ENCODE results near the gene PRKCB.
"Not testable (repeated sequence)": the region's sequence is repeated elsewhere in the genome, so short reads cannot be mapped to it uniquely, and the experiment has no call there.

PRKCB gene

DNA sequence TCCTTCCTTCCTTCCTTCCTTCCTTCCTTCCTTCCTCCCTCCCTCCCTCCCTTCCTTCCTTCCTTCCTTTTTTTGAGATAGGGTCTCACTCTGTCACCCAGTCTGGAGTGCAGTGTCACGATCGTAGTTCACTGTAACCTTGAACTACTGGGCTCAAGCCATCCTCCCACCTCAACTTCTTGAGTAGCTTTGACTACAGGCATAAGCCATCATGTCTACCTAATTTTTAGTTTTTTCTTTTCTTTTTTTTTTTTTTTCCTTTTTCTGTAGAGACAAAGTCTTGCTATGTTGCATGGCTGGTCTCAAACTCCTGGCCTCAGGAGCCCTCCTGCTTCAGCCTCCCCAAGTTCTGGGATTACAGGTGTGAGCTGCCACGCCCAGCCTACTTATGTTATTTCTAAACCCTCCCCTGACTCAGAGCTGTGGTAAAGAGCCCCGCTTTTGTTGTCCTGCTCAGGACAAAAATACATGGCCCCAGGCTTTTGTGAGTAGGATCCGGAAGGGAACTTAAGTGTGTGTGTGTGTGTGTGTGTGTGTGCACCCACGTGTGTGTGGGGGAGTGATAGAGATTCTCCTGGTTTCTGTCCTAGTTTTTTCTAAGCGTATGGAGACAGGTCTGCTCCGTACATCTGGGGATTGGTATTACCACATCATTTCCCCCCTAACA is 67.1 kb downstream of the PRKCB start:
- DNase-seq (ENCODE audit: low read depth in 2 of 2) = no peak

GRCh38 chr16:23905027-23905426 is 69.2 kb downstream of the PRKCB start:
- DNase-seq (ENCODE audit: low read depth in 2 of 2) = no peak

- DNase-seq (ENCODE audit: low read depth in 2 of 2) = no peak
Measured at GRCh38 chr16:23907457-23907902, 71.7 kb downstream of the PRKCB start.

DNA sequence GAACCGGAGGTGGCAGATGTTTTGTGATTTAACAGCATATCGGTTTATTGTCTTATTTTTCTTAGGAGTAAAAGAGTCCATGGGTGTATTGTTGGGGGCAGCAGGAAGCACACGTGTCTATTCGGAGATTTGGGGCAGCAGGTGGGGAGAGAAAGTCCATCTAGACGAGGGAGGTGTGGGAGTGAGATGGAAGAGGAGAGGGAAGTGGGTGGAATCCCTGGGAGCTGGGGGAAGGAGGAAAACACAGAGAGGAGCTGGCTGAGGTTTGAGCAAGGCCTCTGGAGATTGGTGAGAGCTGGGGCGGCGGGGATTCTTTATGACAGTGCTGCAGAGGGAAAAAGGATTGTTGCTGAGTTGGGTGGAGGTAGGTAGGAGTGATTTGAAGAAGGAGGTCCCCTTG is 72.1 kb downstream of the PRKCB start:
- DNase-seq (ENCODE audit: low read depth in 2 of 2) = no peak

- no peak for DNase-seq (ENCODE audit: low read depth in 2 of 2)
Measured at GRCh38 chr16:23908790-23909189, 73.0 kb downstream of the PRKCB start.

DNA sequence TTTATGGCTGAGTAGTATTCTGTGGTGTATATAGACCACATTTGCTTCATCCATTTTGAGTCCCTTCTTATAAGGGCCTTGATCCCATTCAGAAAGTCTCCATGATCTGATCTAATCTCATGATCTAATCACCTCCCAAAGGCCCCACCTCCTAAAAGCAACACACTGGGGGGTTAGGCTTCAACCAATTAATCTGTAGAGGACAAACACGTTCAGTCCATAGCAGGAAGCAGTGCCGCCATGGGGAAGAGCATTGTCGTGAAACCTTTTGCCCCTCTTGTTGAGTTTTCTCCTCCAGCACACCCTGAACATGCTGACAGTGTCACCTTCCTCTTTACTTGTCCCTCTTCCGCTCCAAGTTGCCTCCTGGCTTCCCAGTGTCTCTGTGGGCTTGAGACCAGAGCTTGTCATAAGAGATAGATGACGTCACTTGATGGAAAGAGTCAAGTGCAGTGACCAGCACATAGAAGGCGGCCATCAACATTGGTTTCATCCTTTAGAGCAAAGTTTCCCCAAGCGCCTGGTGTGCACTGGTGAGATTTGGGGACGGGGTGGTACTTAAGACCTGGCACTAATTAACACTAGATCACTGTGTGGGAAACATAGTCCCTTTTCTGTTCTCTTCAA is 74.1 kb downstream of the PRKCB start:
- no peak for DNase-seq (ENCODE audit: low read depth in 2 of 2)

GRCh38 chr16:23914946-23915530 is 79.3 kb downstream of the PRKCB start:
- no peak for DNase-seq (ENCODE audit: low read depth in 2 of 2)

DNA sequence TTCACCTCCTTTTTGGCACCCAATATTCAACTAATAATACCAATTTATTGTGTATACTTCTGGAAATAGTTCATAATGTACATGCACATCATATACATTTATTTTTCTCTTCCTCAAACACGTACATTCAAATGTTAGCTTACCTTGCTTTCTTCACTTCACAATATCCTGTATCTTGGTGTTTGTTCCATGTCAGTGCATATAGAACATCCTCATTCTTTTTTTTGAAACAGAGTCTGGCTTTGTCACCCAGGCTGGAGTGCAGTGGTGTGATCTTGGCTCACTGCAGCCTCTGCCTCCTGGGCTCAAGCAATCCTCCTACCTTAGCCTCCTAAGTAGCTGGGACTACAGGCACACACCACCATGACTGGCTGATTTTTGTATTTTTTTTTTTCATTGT is 80.8 kb downstream of the PRKCB start:
- DNase-seq (ENCODE audit: low read depth in 2 of 2) = not testable (repeated sequence)

GRCh38 chr16:23917621-23918020 is 81.8 kb downstream of the PRKCB start:
- no peak for DNase-seq (ENCODE audit: low read depth in 2 of 2)

DNA sequence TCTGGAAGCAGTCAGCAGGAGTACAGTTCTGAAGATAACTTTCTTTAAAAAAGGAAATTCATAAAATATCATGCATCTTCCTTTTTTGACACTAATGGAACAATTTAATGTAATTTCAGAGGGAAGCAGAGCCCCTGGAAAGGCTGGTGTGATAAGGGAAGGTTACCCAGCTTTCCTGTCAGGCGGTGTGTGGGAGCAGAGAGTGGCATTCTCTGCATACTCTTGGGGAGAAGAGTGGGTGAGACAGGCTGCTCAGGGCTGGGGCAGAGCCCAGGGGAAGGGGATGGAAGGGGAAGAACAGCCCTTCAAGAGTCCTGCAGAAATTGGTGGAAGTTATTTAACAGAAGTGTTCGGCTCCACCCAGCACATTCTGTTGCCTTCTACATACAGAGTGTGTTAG is 84.7 kb downstream of the PRKCB start:
- DNase-seq (ENCODE audit: low read depth in 2 of 2) = no peak

DNA sequence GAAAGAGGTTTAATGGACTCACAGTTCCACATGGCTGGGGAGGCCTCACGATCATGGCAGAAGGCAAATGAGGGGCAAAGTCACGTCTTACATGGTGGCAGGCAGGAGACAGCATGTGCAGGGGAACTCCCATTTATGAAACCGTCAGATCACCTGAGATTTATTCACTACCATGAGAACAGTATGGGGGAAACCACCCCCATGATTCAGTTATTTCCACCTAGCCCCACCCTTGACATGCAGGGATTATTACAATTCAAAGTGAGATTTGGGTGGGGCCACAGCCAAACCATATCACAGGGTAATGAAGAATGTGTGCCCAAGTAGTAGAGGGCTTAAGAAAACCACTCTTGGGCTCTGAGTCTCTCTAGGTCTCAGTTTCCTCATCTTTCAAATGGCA is 85.1 kb downstream of the PRKCB start:
- DNase-seq (ENCODE audit: low read depth in 2 of 2) = no peak

- no peak for DNase-seq (ENCODE audit: low read depth in 2 of 2)
Measured at GRCh38 chr16:23922406-23922805, 86.6 kb downstream of the PRKCB start.

DNA sequence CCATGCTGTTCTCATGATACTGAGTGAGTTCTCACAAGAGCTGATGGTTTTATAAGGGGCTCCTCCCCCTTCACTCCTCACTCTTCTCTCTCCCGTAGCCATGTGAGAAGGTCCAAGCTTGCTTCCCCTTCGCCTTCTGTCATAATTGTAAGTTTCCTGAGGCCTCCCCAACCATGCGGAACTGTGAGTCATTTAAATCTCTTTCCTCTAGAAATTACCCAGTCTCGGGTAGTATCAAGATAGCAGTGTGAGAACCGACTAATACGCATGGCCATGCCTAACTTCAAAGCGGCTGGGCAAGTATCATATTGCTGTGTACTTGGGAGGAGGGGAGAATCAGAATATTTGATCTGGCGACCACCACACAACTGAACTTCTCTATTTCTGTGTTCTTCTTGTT is 88.3 kb downstream of the PRKCB start:
- no peak for DNase-seq (ENCODE audit: low read depth in 2 of 2)

- DNase-seq (ENCODE audit: low read depth in 2 of 2) = no peak
Measured at GRCh38 chr16:23927796-23928195, 92.0 kb downstream of the PRKCB start.

- no peak for DNase-seq (ENCODE audit: low read depth in 2 of 2)
Measured at GRCh38 chr16:23929237-23929636, 93.5 kb downstream of the PRKCB start.

GRCh38 chr16:23929856-23930255 is 94.1 kb downstream of the PRKCB start:
- no peak for DNase-seq (ENCODE audit: low read depth in 2 of 2)

GRCh38 chr16:23930791-23931190 is 95.0 kb downstream of the PRKCB start:
- DNase-seq (ENCODE audit: low read depth in 2 of 2) = no peak

- no peak for DNase-seq (ENCODE audit: low read depth in 2 of 2)
Measured at GRCh38 chr16:23931199-23931598, 95.4 kb downstream of the PRKCB start.

DNA sequence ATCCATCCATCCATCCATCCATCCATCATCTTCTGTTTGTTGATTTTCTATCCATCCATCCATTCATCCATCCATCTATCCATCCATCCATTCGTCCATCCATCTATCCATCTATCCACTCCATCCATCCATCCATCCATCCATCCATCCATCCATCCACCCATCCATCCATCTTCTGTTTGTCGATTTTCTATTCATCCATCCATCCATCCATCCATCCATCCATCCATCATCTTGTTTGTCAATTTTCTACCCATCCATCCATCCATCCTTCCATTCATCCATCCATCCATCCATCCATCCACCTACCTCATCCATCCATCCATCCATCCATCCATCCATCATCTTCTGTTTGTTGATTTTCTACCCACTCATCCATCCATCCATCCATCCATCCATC is 97.9 kb downstream of the PRKCB start:
- not testable (repeated sequence) for DNase-seq (ENCODE audit: low read depth in 2 of 2)

GRCh38 chr16:23934610-23935236 is 98.9 kb downstream of the PRKCB start:
- no peak for DNase-seq (ENCODE audit: low read depth in 2 of 2)

GRCh38 chr16:23940111-23940510 is 104.3 kb downstream of the PRKCB start:
- no peak for DNase-seq (ENCODE audit: low read depth in 2 of 2)

GRCh38 chr16:23941025-23941424 is 105.2 kb downstream of the PRKCB start:
- no peak for DNase-seq (ENCODE audit: low read depth in 2 of 2)
